Activated T-cell treated with anti-CD3 and anti-CD28 coated beads, Interleukin-2, amount 50 U/mL, for 1 hour (primary cell): Measurements from ENCODE around the gene ANXA2R.
"Not testable (repeated sequence)": the region's sequence is repeated elsewhere in the genome, so short reads cannot be mapped to it uniquely, and the experiment has no call there.

Experiments used
- DNase-seq: peaks from one replicate; pipeline ENCODE4 v3.0.0-alpha.2; 2020

Gene ANXA2R, protein sequence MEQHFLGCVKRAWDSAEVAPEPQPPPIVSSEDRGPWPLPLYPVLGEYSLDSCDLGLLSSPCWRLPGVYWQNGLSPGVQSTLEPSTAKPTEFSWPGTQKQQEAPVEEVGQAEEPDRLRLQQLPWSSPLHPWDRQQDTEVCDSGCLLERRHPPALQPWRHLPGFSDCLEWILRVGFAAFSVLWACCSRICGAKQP

DNA sequence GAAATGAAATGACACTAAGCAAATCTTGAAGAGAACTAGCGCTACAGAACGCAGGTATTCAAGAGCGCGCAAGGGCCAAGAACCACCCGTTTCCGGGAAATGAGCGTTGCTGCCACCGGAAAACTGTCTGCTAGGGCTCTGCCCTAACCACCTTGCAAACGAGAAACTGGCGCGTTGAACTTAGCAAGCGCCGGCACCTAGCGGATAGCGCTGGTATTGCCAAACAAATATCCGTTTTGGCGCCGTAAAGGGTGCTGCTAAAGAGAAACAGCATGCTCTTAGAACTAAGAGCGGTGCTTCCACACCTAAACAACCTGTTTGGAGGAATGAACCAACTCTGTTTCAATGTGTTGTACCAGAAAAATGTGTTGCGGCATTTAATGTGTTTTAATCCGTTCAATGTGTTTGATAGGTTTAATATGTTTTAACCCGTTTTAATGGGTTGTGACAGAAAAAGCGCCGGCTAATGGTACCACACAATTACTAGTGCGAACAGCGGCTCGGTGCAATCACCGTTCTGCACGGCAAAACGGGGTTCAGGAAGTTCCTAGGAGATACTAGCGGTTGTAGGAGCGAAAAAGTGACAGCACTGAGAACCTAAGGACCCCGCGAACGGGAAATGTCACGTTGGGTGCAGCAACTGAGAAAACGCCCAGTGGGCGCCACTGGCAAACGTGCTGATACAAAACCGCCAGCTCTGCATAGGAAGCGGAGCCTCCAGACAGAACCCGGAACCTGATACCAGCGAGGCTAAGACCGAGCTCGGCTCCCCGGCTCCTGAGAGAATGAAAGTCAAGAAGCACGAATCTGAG, at the start of gene ANXA2R:
Gene ANXA2R (minus strand): TSS at position 33 of the 812 bp plus-strand sequence. CDS start 273 bp downstream, outside the sequence.
- peak; percentile 92 for DNase-seq

DNA sequence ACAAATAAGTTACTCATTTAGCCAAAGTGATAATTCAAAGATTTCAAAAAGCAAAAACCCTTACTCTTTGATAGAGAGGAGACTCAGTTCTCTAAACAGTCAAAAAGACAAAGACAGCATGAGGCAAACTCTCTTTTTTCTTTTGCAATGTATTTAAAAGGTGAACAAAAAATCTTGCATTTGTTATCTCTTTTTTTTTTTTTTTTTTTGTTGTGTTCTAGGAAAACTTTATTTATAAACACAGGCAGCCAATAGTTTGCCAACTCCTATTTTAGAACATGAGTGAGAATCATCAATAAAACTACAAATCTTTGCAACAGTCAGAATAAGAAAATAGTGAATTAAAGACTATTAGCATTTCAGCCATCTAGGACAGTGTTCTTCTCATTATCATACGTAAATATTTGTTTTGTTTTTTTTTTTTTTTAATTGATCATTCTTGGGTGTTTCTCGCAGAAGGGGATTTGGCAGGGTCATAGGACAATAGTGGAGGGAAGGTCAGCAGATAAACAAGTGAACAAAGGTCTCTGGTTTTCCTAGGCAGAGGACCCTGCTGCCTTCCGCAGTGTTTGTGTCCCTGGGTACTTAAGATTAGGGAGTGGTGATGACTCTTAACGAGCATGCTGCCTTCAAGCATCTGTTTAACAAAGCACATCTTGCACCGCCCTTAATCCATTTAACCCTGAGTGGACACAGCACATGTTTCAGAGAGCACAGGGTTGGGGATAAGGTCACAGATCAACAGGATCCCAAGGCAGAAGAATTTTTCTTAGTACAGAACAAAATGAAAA, 46.2 kb upstream of the ANXA2R start:
- DNase-seq, result not testable (repeated sequence)

DNA sequence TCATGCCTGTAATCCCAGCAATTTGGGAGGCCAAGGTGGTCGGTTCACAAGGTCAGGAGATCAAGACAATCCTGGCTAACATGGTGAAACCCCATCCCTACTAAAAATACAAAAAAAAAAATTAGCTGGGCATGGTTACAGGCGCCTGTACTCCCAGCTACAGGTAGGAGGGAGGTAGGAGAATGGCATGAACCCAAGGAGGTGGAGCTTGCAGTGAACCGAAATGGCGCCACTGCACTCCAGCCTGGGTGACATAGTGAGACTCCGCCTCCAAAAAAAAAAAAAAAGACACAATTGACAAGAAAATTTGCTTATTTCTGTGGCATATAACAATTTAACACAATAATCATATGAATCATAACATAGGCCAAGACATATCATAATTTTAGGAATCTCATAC, 45.3 kb upstream of the ANXA2R start:
- no peak for DNase-seq

DNA sequence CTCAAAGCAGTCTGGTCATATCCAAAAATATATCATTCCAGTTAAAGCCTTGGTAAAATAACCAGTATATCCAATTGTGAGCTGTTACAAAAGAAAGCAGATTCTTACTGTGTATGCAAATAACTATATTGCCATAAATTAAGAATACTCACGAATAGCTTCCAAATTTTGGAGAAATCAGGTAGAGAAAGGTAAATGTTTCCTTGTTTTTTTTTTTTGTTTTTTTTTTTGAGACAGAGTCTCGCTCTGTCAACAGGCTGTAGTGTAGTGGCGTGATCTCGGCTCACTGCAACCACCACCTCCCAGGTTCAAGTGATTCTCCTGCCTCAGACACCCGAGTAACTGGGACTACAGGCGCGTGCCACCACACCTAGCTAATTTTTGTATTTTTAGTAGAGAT, 44.3 kb upstream of the ANXA2R start:
- DNase-seq, result not testable (repeated sequence)

DNA sequence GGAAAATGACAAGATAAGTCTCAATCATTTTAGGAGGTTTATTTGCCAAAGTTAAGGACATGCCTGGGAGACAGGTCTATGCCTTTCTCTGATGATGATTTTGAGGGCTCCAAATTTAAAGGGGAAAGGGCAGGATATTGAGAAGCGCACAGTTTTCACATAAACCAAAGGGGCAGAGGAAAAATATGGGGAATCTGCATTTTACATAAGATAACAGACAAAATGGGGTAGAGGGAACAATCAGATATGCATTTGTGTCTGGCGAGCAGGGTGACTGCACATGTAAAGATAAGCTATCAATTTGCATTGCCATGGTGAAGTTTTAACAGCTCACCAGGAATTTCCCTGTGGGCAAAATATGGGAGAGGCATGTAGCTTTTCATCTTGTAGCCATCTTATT, 41.2 kb upstream of the ANXA2R start:
- not testable (repeated sequence) for DNase-seq

DNA sequence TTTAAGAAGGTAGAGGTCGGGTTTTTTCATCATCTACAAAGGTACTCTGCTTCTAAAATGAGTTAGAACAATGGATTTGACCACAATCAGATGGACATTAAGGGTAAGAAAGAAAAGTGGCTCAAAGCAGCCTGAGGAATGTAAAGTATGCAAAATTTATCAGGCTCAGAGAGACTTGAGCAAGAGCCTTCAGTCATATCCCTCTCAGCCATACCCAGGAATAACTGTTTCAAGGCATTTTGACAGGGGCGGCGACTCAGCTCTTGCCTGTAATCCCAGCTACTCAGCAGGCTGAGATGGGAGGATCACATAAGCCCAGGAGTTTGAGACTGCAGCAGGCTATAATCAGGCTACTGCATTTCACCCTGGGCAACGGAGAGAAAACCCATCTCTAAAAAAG, 38.8 kb upstream of the ANXA2R start:
- no peak for DNase-seq

DNA sequence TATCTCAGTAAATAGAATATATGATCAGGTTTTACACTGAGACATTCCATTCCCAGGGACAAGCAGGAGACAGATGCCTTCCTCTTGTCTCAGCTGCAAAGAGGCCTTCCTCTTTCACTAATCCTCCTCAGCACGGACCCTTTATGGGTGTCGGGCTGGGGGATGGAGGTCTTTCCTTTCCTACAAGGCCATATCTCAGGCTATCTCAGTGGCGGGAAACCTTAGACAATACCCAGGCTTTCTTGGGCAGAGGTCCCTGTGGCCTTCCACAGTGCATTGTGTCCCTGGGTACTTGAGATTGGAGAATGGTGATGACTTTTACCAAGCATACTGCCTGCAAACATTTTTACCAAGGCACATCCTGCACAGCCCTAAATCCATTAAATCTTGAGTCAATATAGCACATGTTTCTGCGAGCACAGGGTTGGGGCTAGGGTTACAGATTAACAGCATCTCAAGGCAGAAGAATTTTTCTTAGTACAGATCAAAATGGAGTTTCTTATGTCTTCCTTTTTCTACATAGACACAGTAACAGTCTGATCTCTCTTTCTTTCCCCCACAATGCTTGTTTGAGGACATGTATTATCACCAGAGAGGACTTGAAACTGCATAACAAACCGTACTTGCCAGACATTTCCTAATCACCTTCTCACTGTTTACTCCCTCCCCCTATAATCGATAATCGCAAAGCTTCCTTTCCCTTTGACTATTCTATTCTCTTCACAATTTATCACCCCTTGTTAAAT, 37.5 kb upstream of the ANXA2R start:
- DNase-seq, result not testable (repeated sequence)

DNA sequence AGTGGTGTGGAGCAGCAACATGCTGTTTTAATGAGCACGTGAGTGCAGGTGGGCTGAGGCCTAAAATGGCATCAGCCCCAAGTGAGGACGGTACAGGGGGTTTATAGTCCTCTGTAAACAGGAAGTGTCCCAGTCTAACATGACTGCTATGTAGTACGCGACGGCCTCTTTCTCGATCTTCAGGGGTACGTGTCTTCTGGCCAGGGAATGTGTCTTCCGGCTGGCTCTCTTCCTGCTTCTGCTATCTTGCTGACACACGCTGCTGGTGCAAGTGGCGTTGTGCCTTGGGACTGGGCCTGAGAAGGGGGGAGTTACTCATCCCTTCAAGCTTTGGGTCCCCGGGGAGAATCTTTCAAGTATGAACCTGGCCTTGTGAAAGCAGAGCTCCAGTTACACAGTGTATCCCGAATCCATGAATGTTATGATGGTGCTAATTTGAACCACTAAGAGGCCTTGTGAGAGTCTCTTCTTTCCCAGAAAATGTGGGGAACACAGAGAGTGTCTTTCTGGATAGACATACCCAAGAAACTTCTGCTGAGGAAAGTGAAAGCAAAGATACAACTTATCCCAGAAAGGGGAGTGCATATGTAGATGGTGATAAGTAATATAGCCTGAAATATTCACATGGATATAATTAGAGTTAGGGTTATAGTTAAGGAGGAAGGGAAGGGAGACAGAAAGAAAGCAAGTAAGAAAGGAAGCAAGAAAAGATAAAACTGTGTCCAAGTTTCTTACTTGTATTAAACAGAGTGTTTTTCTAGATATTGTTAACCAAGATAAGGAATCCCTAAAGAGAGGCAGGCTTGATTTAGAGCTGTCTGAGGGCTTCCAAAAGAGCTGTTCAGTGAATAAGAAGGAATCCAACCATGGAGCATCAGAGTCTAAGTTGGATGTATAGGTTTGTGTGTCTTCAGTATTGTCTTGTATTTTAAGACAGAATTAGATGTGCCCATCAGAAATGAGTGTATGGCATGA, 35.5 kb upstream of the ANXA2R start:
- no peak for DNase-seq

DNA sequence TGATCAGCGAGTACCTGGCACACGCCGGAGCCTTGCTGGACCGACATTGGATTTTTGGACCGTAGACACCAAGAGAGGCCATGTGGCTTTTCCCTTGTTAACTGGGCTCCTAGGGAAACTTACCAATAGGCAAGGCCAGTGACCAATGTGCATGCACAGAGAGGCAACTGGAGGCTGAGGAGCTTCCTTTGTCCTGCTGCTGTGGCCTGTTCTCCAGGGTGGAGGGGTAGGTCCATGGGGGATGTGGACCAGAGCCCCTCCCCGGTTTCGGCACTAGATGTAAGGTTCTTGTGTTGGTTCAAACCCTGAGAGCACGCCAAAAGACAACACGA, 34.8 kb upstream of the ANXA2R start:
- DNase-seq, result no peak

DNA sequence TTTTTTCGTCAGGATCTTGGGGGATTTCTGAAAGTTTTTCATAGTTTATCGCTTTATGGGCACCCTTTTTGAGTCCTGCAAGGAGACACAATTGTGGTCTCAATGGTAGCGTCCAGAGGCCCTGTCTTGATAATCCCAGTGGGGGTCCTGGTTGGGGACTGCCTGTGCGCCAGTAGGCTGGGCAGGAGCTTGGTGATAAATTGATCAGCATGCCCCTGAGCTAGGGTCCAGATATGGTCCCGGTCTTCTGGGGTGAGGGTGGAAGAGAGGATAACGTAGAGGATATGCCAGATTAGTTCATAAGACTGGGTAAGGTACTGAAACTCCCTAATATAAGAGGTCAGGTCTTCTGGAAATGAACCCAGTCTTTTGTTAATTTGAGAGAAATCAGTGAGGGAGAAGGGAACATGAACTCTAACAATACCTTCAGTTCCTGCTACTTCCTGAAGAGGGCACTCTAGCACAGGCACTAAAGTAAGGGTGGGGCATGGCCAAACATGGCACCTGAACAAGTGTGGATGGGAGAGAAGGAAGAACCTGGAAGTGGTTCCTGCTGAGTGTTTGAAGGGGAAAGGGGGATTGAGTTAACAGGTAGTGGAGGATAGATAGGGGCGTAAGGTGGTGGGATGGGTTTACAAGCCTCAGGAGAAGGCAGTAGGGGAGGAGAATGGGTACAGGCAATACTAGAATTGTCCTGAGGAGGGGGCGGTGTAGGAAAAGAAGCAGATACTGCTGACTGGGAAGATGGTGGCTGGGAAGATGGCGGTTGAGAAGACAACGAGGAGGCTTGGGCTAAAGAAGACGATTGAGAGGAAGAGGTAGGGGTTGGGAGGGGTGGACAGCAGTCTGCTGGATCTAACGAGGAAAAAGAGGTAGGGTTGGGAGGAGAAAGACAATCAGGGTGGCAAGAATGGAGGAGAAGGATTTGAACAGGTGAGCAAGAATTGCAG, 33.8 kb upstream of the ANXA2R start:
- DNase-seq, result peak; percentile 33

DNA sequence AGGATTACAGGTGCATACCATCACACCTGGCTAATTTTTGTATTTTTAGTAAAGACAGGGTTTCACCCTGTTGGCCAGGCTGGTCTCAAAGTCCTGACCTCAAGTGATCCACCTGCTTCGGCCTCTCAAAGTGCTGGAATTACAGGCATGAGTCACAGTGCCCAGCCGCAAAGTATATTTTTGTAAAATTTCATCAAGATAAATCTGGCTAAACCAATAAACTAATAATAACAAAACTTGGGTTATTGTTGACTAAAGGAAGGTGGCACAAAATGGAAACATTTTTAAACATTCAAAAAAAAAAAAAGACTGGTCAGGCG, 29.2 kb upstream of the ANXA2R start:
- DNase-seq, result not testable (repeated sequence)

DNA sequence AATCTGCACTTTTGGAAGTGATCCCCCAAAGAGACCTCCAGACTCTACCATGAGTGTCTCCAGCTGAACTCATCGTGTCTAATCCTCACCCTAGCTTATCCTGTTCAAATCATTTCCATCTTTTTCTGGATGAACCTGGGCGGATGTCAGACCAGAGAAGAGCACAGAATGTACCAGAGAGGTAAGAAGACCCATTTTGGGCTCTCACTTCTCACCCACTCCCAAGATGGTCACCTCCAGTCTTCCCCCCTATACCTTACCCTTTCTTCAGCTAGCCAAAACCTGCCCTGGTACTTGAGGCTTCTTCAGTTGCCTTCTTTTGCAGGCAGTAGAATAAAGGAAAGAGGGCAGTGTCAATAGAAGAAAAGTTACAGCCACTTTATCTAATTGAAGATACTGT, 27.9 kb upstream of the ANXA2R start:
- no peak for DNase-seq

DNA sequence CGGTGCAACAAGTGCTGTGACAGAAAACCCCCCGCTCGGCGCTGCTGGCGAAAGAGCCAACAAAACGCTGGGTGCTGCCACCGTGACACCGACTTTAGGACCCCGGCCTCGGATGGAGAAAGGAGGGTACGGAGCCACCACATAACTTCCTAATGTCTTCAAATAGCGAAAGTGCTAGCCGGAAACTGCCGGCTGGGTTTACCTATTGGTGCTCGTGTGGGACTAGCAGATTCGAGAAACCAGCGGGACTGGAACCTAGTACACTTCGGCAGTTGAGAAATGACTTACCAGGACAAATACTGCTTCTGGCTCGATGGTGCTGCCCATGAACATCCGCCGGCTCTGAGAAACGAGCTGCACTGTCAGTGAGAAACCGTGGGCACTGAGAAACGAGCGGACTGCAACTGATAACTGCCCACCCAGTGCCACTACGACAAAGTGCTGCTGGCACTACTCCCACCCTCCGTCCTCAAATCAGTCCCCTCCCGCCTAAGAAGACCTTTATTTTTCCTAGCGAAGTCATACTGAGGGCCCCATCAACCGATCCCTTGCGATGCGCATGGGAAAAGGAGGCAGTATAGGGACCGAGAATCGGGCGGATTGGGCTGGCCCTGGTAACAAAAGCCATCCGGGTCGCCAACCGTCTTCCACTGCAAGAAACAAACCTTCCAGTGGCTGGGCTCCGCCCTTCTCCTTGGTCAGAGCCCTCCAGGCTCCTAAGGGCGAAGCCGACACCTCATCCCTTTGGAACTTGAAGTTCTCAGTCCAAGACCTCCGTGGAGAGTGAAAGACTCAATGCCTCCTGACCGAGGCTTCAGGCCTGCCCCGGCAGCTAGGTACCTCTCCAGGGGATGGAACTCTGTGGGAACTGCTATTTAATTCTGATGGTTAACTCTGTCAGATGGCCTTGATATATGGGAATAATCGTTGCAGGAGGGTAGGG, 27.0 kb upstream of the ANXA2R start:
- peak; percentile 93 for DNase-seq

DNA sequence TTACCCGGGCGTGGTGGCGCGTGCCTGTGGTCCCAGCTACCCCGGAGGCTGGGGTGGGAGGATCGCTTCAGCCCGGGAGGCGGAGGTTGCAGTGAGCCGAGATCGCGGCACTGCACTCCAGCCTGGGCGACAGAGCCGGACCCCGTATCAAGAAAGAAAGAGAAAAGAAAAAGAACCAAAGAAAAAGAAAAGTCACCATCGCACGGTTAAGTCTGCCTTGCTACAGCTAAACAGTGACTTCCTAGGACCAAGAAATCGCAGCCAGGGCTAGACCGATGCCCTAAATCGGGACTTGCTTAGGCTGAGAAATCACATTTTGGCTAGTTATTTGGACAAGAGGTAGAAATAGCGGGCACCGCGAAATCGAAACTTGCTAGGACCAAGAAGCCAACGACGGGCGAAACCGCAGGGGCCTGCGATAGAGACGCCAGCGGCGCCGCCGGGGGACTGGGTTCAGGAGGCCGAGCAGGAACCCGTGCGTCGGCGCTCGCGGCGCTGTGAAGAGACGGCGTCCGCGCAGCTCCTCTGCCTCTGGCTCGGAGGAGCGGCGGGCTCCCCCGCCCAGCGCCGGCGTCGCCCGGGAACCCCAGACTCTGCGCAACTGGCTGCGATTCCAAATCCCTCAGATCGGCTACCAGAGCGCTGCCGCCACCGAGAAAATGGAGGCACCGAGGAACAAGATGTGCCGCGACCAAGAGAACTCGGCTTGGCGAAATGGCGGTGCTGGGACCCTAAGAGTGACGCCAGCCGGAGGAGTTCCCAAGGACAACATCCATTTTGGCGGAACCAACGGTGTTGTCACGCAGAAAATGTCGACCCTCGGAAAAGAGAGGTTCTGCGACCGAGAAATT, 26.1 kb upstream of the ANXA2R start:
- peak; percentile 82 for DNase-seq

DNA sequence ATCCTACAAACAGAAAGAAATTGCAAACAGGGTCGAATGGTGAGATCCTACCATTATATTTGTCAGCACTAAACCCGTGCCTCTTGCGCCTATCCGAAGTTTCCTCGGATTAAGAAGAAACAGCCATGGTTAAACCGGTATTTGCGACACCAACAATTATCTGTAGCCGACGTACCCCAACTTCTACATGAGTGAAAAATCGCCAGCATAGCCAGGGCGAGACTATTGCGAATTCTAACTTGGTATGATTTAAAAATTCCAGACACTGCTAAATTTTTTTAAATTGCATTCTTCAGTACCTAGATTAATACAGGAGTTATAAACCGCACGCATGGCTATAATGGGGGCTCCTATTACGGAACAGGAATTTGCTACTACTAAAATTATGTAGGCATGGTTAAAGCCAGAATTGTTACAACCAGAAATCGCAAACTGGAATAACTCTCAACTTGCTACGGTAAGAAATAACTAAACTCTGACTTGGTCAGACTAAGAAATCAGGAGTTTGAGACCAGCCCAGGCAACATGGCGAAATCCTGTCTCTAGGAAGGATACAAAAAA, 25.3 kb upstream of the ANXA2R start:
- no peak for DNase-seq

DNA sequence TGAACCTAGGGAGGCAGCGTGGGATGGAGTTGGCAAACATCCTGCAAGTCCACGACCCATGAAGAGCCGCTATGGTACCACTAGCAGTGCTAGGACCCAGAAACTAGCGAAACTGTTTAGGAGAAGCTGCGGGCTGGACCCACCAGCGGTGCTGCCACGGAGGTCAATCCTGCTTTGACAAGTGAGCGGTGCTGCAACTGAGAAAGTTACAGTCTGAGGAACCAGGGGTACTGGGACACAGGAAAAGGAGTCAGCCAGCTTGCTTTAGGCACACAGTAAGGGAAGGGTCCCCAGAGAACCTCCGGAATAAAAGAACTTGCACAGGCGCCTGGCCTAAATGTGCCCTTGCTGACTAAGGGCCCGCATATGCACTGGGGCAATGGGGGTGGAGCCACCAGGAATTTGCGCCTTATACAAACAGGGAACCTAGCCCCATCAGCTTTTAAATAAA, 23.6 kb upstream of the ANXA2R start:
- no peak for DNase-seq

DNA sequence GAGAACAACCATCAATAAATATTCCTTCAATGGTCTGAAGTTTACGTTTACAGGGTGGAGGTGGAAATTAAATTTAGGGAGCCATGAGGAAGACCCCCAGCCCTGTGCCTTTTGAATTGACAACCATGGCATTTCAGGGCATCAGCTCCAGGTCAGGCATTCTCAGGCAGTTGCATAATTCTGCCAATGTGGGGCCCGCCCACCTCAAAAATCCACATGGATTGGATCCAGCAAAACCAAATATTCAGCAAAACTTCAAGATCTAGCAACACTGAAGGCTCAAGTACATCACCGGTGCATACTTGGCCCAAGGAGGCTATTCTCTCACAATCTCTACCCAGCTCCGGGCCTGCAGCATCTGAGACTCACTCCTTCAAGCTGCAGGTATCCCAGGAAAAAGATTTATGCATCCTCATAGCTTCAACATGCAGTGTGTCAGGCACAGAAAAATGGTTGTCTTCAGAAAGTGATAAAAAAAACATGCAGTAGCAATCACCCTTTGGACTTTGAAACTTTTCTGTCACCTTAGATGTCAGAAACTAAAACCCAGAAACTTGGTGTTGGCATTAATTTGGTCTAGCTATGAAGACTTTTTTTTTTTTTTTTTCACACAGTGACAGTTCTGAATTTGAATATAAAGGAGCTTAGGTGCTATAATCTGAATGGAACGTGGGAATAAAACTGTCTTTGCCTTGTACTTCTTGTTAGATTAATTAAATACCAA, 21.4 kb upstream of the ANXA2R start:
- DNase-seq, result no peak
